H1 (cell line): Measurements from ENCODE around the gene PKP3. TPM values are rescaled to one million over a fixed set of nuclear protein-coding genes. Genes with fewer than 3 reads are reported as not detected.

Experiments
- CTCF ChIA-PET: fragments of 300-600 bp; sonication (Branson Sonifier 250); formaldehyde crosslinking; loops from one replicate; lab custom pipeline; 2021; ENCODE audit not compliant: partially characterized antibody; lab: Charles Lee
- POLR2A ChIA-PET: fragments of 300-600 bp; sonication (Branson Sonifier 250); formaldehyde crosslinking; loops from one replicate; lab custom pipeline; 2021; ENCODE audit warnings: inconsistent platforms; ENCODE audit not compliant: partially characterized antibody; lab: Charles Lee
- DNase-seq, 2 experiments: peaks; one replicate each; pipeline versions ENCODE4 v3.0.0 to v3.0.0-alpha.2; 2010 to 2022; ENCODE audit warnings: low spot score in 2 of 2, low read depth in 1 of 2, mixed read lengths in 1 of 2
- FAIRE-seq: peaks from 2 replicates; lab custom pipeline; 2011; peaks lifted over from hg19 to GRCh38; lab: Jason Lieb, UNC
- H2AFZ ChIP-seq: 2 replicates; pipeline ENCODE4 v1.8.1; 2012; ENCODE audit warnings: low read length, inconsistent platforms
- H2AK5ac ChIP-seq: 2 replicates; pipeline ENCODE4 v1.6.1; 2013; ENCODE audit warnings: low read depth, low read length
- H2BK120ac ChIP-seq: replicated peaks from 2 replicates; pipeline ENCODE3; 2013; ENCODE audit warnings: low read depth, low read length, inconsistent platforms
- H2BK12ac ChIP-seq: 2 replicates; pipeline ENCODE4 v1.6.1; 2013; ENCODE audit warnings: low read depth, low read length
- H2BK15ac ChIP-seq: 2 replicates; pipeline ENCODE4 v1.6.1; 2013; ENCODE audit warnings: low read length
- H2BK20ac ChIP-seq: 2 replicates; pipeline ENCODE4 v1.6.1; 2013; ENCODE audit warnings: low read length
- H2BK5ac ChIP-seq: 2 replicates; pipeline ENCODE4 v1.6.1; 2013; ENCODE audit warnings: low read depth, low read length
- H3K14ac ChIP-seq: 2 replicates; pipeline ENCODE4 v1.6.1; 2013; ENCODE audit warnings: inconsistent platforms; ENCODE audit not compliant: insufficient read length
- H3K18ac ChIP-seq: 2 replicates; pipeline ENCODE4 v1.6.1; 2013; ENCODE audit warnings: low read length; ENCODE audit errors: extremely low read depth
- H3K23ac ChIP-seq: 2 replicates; pipeline ENCODE4 v1.6.1; 2013; ENCODE audit warnings: inconsistent platforms; ENCODE audit not compliant: insufficient read length
- H3K23me2 ChIP-seq: 2 replicates; pipeline ENCODE4 v1.6.1; 2013; ENCODE audit warnings: low read depth, low read length
- H3K27ac ChIP-seq: 2 replicates; pipeline ENCODE4 v1.6.1; 2011; ENCODE audit warnings: low read depth, low read length, inconsistent platforms
- H3K27me3 ChIP-seq, 4 experiments: replicated peaks in 1 of 4; 1 replicate in 1 of 4; 2 replicates in 3 of 4; pipeline versions ENCODE4 v1.6.1 to v1.8.1; 2011 to 2013; ENCODE audit warnings: low read length in 3 of 4, mild to moderate bottlenecking in 3 of 4, inconsistent platforms in 2 of 4, mixed read lengths in 2 of 4, moderate library complexity in 1 of 4; ENCODE audit not compliant: control insufficient read depth in 3 of 4, insufficient read depth in 3 of 4; ENCODE audit errors: extremely low read depth in 1 of 4
- H3K36me3 ChIP-seq, 4 experiments: 2 replicates each; pipeline versions ENCODE4 v1.6.1 to v1.8.1; 2011 to 2013; ENCODE audit warnings: mild to moderate bottlenecking in 4 of 4, low read length in 3 of 4, moderate library complexity in 2 of 4, control low read depth in 1 of 4, inconsistent platforms in 1 of 4; ENCODE audit not compliant: insufficient read depth in 4 of 4, control insufficient read depth in 2 of 4
- H3K4ac ChIP-seq: replicated peaks from 2 replicates; pipeline ENCODE3; 2013; ENCODE audit warnings: low read length, low read depth, mixed read lengths, inconsistent platforms; ENCODE audit not compliant: insufficient read length
- H3K4me1 ChIP-seq, 4 experiments: replicated peaks in 1 of 4; 1 replicate in 1 of 4; 2 replicates in 3 of 4; pipeline versions ENCODE4 v1.6.1 to v1.8.1; 2011 to 2013; ENCODE audit warnings: low read length in 3 of 4, inconsistent platforms in 2 of 4, mixed read lengths in 1 of 4; ENCODE audit not compliant: insufficient read depth in 4 of 4, control insufficient read depth in 3 of 4
- H3K4me2 ChIP-seq, 2 experiments: 2 replicates each; pipeline versions ENCODE4 v1.6.1 to v1.8.1; 2011 to 2013; ENCODE audit warnings: low read depth in 2 of 2, low read length in 2 of 2, control low read depth in 1 of 2, inconsistent platforms in 1 of 2, mild to moderate bottlenecking in 1 of 2; ENCODE audit not compliant: insufficient read depth in 1 of 2
- H3K4me3 ChIP-seq, 4 experiments: fragments of 200-600, 300-600 bp in 1 of 4; sonication (generic), shearing (Covaris generic), sonication (Bioruptor Twin) in 1 of 4; 2 replicates each; pipeline versions ENCODE4 v1.5.1 to v1.8.1; 2011 to 2016; ENCODE audit warnings: low read length in 4 of 4, low read depth in 3 of 4, control low read depth in 2 of 4, inconsistent platforms in 2 of 4, mild to moderate bottlenecking in 2 of 4, mixed read lengths in 1 of 4, moderate library complexity in 1 of 4; ENCODE audit not compliant: insufficient read depth in 2 of 4; ENCODE audit errors: extremely low read depth in 1 of 4
- H3K56ac ChIP-seq: replicated peaks from 2 replicates; pipeline ENCODE3; 2013; ENCODE audit warnings: low read depth, mild to moderate bottlenecking, mixed read lengths, low read length, inconsistent platforms; ENCODE audit not compliant: insufficient read length
- H3K79me1 ChIP-seq: 2 replicates; pipeline ENCODE4 v1.6.1; 2013; ENCODE audit warnings: low read depth, low read length, control low read depth
- H3K79me2 ChIP-seq, 2 experiments: 2 replicates each; pipeline versions ENCODE4 v1.6.1 to v1.8.1; 2012 to 2013; ENCODE audit warnings: low read length in 2 of 2, mild to moderate bottlenecking in 2 of 2, inconsistent platforms in 1 of 2; ENCODE audit not compliant: insufficient read depth in 2 of 2, control insufficient read depth in 1 of 2
- H3K9ac ChIP-seq, 4 experiments: replicated peaks in 1 of 4; 1 replicate in 1 of 4; 2 replicates in 3 of 4; pipeline versions ENCODE4 v1.6.1 to v1.8.1; 2011 to 2013; ENCODE audit warnings: low read depth in 3 of 4, low read length in 3 of 4, control low read depth in 2 of 4, mild to moderate bottlenecking in 2 of 4, moderate library complexity in 2 of 4, inconsistent platforms in 1 of 4; ENCODE audit errors: extremely low read depth in 1 of 4
- H3K9me3 ChIP-seq, 2 experiments: 2 replicates each; pipeline versions ENCODE4 v1.6.1 to v1.8.1; 2012 to 2013; ENCODE audit warnings: mild to moderate bottlenecking in 2 of 2, moderate library complexity in 2 of 2, control low read depth in 1 of 2, inconsistent platforms in 1 of 2, low read depth in 1 of 2, low read length in 1 of 2, mixed read lengths in 1 of 2; ENCODE audit not compliant: insufficient read depth in 2 of 2
- H4K20me1 ChIP-seq, 2 experiments: replicated peaks in 1 of 2; 2 replicates each; pipeline versions ENCODE3 to v1.8.1; 2011 to 2013; ENCODE audit warnings: inconsistent platforms in 2 of 2, low read length in 2 of 2, mild to moderate bottlenecking in 1 of 2; ENCODE audit not compliant: insufficient read depth in 2 of 2, control insufficient read depth in 1 of 2
- H4K5ac ChIP-seq: 2 replicates; pipeline ENCODE4 v1.6.1; 2013; ENCODE audit warnings: low read length, low read depth, mixed read lengths, inconsistent platforms; ENCODE audit not compliant: insufficient read length
- H4K8ac ChIP-seq: 2 replicates; pipeline ENCODE4 v1.8.0; 2013; ENCODE audit warnings: mild to moderate bottlenecking, moderate library complexity, low read length, inconsistent platforms; ENCODE audit not compliant: insufficient read depth; ENCODE audit errors: extremely low read depth
- H4K91ac ChIP-seq: replicated peaks from 2 replicates; pipeline ENCODE3; 2013; ENCODE audit warnings: low read length, mixed read lengths, inconsistent platforms; ENCODE audit not compliant: insufficient read length
- CBX5 ChIP-seq: fragments of 300-800, 300-1000 bp; sonication (generic); IDR thresholded peaks from 2 replicates; pipeline ENCODE4 v1.7.1; 2016; ENCODE audit warnings: antibody characterized with exemption, low read length, low read depth
- CTBP2 ChIP-seq: IDR thresholded peaks from 2 replicates; pipeline ENCODE4 v1.7.0; 2011; ENCODE audit warnings: borderline replicate concordance, mild to moderate bottlenecking, moderate library complexity, mixed read lengths, low read length; ENCODE audit not compliant: insufficient read depth, insufficient read length
- EGR1 ChIP-seq: IDR thresholded peaks from 2 replicates; pipeline ENCODE4 v1.6.1; 2011; ENCODE audit warnings: low read depth, low read length, borderline replicate concordance
- FOSL1 ChIP-seq: IDR thresholded peaks from 2 replicates; pipeline ENCODE4 v1.6.1; 2011; ENCODE audit warnings: mild to moderate bottlenecking, low read depth, low read length, moderate library complexity; ENCODE audit not compliant: insufficient read depth
- GABPA ChIP-seq: IDR thresholded peaks from 2 replicates; pipeline ENCODE4 v1.6.1; 2011; ENCODE audit warnings: mild to moderate bottlenecking, low read length, moderate library complexity, borderline replicate concordance; ENCODE audit not compliant: insufficient read depth
- GTF2F1 ChIP-seq: IDR thresholded peaks from 2 replicates; pipeline ENCODE4 v1.6.1; 2012; ENCODE audit warnings: low read depth, low read length, improper control_type of control experiment, borderline replicate concordance
- JUND ChIP-seq: IDR thresholded peaks from 2 replicates; pipeline ENCODE4 v1.6.1; 2011; ENCODE audit warnings: mild to moderate bottlenecking, improper control_type of control experiment, low read length
- POLR2AphosphoS5 ChIP-seq: IDR thresholded peaks from 2 replicates; pipeline ENCODE4 v1.6.1; 2011; ENCODE audit warnings: low read depth, low read length
- SAP30 ChIP-seq: fragments of 300-600 bp; sonication (generic); IDR thresholded peaks from 2 replicates; pipeline ENCODE4 v1.7.1; 2012; ENCODE audit warnings: low read length, moderate library complexity, mild to moderate bottlenecking, inconsistent platforms; ENCODE audit not compliant: insufficient read depth, insufficient replicate concordance
- SIN3A ChIP-seq, 2 experiments: IDR thresholded peaks in 1 of 2; conservative IDR thresholded peaks in 1 of 2; 2 replicates each; pipeline ENCODE4 v1.6.1; 2011 to 2012; ENCODE audit warnings: low read length in 2 of 2, improper control_type of control experiment in 1 of 2, low read depth in 1 of 2, mild to moderate bottlenecking in 1 of 2
- SRF ChIP-seq: IDR thresholded peaks from 2 replicates; pipeline ENCODE4 v1.6.1; 2011; ENCODE audit warnings: mild to moderate bottlenecking, low read depth, low read length, moderate library complexity
- TEAD4 ChIP-seq: IDR thresholded peaks from 2 replicates; pipeline ENCODE4 v1.6.1; 2012; ENCODE audit warnings: low read depth, low read length, inconsistent platforms, mixed read lengths
- WGBS, 2 experiments: shearing (Covaris generic) in 1 of 2; methylation state at CpG; one replicate each; pipeline versions ENCODE4 v1.1.6 to v1.1.7; 2013 to 2015; ENCODE audit warnings: low lambda C conversion rate in 2 of 2, mixed read lengths in 2 of 2, inconsistent platforms in 1 of 2, low coverage in 1 of 2, missing lambda C conversion rate in 1 of 2; ENCODE audit not compliant: insufficient replicate concordance in 2 of 2, insufficient coverage in 1 of 2, insufficient read length in 1 of 2; ENCODE audit errors: extremely low coverage in 1 of 2, missing lambda C conversion rate in 1 of 2; 5-methylcytosine and 5-hydroxymethylcytosine counted together
- polyA plus RNA-seq, 7 experiments: library from polyadenylated mRNA; depleted of rRNA in 3 of 7; stranded (reverse) in 5 of 7; unstranded in 2 of 7; fragments of >200 nt in 5 of 7; fragments of 200-250 nt in 2 of 7; gene quantifications; 1 replicate in 5 of 7; 2 replicates in 1 of 7; 4 replicates in 1 of 7; pipeline versions ENCODE4 v1.2.1 to v1.2.3, GENCODE V29; 2011 to 2013; ENCODE audit warnings: missing spikeins in 2 of 7, mixed read lengths in 2 of 7
- total RNA-seq: library from RNA; stranded (reverse); fragmentation: NEBNext Ultra II Directional; extraction: Animal tissue kit (Norgen Biotek cat#: 25700); gene quantifications from 2 replicates; pipeline ENCODE4 v1.2.1, GENCODE V29; 2021

PKP3 gene
- total and polyA plus RNA-seq, 2 of the 8 experiments (the other 6 are each of a cell fraction or from before 2014, with no cell fraction given): 16.7 to 28.7 TPM

GRCh38 chr11:385594-386351 is 8.2 kb upstream of the PKP3 start:
- no peak overlapping the region for H3K23ac ChIP-seq
- H2BK20ac ChIP-seq: no peak overlapping the region
- H3K14ac ChIP-seq: no peak overlapping the region
- no peak overlapping the region for H2BK15ac ChIP-seq
- H3K18ac ChIP-seq: no peak overlapping the region
- H3K23me2 ChIP-seq: no peaks in the 10 kb centered on the region
- H3K4ac ChIP-seq: no peak overlapping the region
- ChIA-PET POLR2A (interaction anchor here (0.9 to 1.8 kb wide), 6 partner anchors 9 to 135 kb away, joined by 3 to 7 read pairs (median 3); no protein-coding TSS in a partner anchor), CTCF (interaction anchor here (1.1 to 2.5 kb wide), 5 partner anchors 8 to 22 kb away, joined by 3 to 11 read pairs (median 4); no protein-coding TSS in a partner anchor)
- no peak for FAIRE-seq
- H2AFZ ChIP-seq: no peak overlapping the region
- no peak for DNase-seq
- no peaks in the 10 kb centered on the region; a peak in 1 of 7 replicates for H3K4me1 ChIP-seq
- H3K4me2 ChIP-seq: no peak overlapping the region
- no peaks in the 10 kb centered on the region for H3K27me3 ChIP-seq
- no peak overlapping the region for H3K56ac ChIP-seq
- H3K79me2 ChIP-seq: no peaks in the 10 kb centered on the region
- peaks cover 0 to 6% (median under 1%) of the 10 kb centered on the region in 4 experiments; a peak in 2 of 8 replicates for H3K36me3 ChIP-seq
- no peak overlapping the region for H2BK120ac ChIP-seq
- no peak overlapping the region for H3K9ac ChIP-seq
- H2BK12ac ChIP-seq: no peak overlapping the region
- H4K91ac ChIP-seq: no peak overlapping the region
- WGBS, 2 experiments: 93% methylated on average over 18 of the region's 19 CpGs; no CpG with 5 or more reads in 1 of the 2 experiments
- H2AK5ac ChIP-seq: no peak overlapping the region
- H4K5ac ChIP-seq: no peak overlapping the region
- H3K79me1 ChIP-seq: no peaks in the 10 kb centered on the region
- no peak overlapping the region for H3K27ac ChIP-seq
- no peak overlapping the region for H3K4me3 ChIP-seq
- no peaks in the 10 kb centered on the region for H4K20me1 ChIP-seq
- peaks cover 15 to 17% of the 10 kb centered on the region in 2 experiments for H3K9me3 ChIP-seq
- no peak overlapping the region for H2BK5ac ChIP-seq
- no peak overlapping the region for H4K8ac ChIP-seq
- TF ChIP-seq EGR1: no peak
- TF ChIP-seq SRF: no peak
- TF ChIP-seq TEAD4: no peak
- no peak for TF ChIP-seq GABPA
- TF ChIP-seq CTBP2: no peak
- no peak for TF ChIP-seq POLR2AphosphoS5
- TF ChIP-seq CBX5: no peak
- TF ChIP-seq GTF2F1: no peak
- no peak for TF ChIP-seq FOSL1
- no peak for TF ChIP-seq SAP30
- no peak for TF ChIP-seq JUND
- no peak for TF ChIP-seq SIN3A (conservative IDR thresholded peaks at IDR 0.05 in 1 of 2, IDR thresholded peaks at IDR 0.05 in 1 of 2; ENCODE audit: low read depth in 1 of 2, low read length in 2 of 2)
